IMR-90 (cell line): ENCODE measurements around the gene MAP7. TPM values are rescaled to one million over a fixed set of nuclear protein-coding genes. Genes with fewer than 3 reads are reported as not detected.

Experiments used
- ATAC-seq: fragments of 200-7000 bp; cut with Tn5 transposase; 2 replicates; pipeline ENCODE4 v1.9.1; 2020; ENCODE audit warnings: low read depth, mild to moderate bottlenecking, moderate library complexity
- BruUV-seq: library from RNA; stranded (reverse); fragments of 400-500 nt; replicated peaks from 2 replicates; lab custom pipeline; 2021; lab: Mats Ljungman, UMichigan
- CTCF ChIA-PET: fragments of 300-600 bp; formaldehyde crosslinking; extraction: SDS; loops from one replicate; lab custom pipeline; 2021; ENCODE audit warnings: antibody characterized with exemption; lab: Yijun Ruan, JAX
- POLR2A ChIA-PET: fragments of 300-600 bp; sonication (Branson Sonifier 250); formaldehyde crosslinking; loops from one replicate; lab custom pipeline; 2022; ENCODE audit warnings: antibody characterized with exemption; ENCODE audit not compliant: unreplicated experiment; lab: Charles Lee
- DNase-seq: peaks from one replicate; pipeline ENCODE4 v3.0.0; 2013
- H2AFZ ChIP-seq: replicated peaks from 2 replicates; pipeline ENCODE3; 2013; ENCODE audit warnings: low read length, mild to moderate bottlenecking; ENCODE audit not compliant: poor library complexity
- H2AK5ac ChIP-seq: 2 replicates; pipeline ENCODE4 v1.6.1; 2013; ENCODE audit warnings: low read depth, low read length, inconsistent platforms
- H2AK9ac ChIP-seq: replicated peaks from 2 replicates; pipeline ENCODE3; 2013; ENCODE audit warnings: mild to moderate bottlenecking, low read depth, low read length, moderate library complexity; ENCODE audit not compliant: poor library complexity
- H2BK120ac ChIP-seq: 2 replicates; pipeline ENCODE4 v1.6.1; 2013; ENCODE audit warnings: low read depth, low read length, inconsistent platforms
- H2BK15ac ChIP-seq: 3 replicates; pipeline ENCODE4 v1.6.1; 2013; ENCODE audit warnings: low read depth, low read length, inconsistent platforms
- H2BK20ac ChIP-seq: 2 replicates; pipeline ENCODE4 v1.6.1; 2013; ENCODE audit warnings: low read depth, mild to moderate bottlenecking, inconsistent platforms, low read length, moderate library complexity
- H2BK5ac ChIP-seq: 2 replicates; pipeline ENCODE4 v1.6.1; 2013; ENCODE audit warnings: mild to moderate bottlenecking, low read depth, low read length, inconsistent platforms; ENCODE audit not compliant: poor library complexity, severe bottlenecking
- H3K14ac ChIP-seq: replicated peaks from 2 replicates; pipeline ENCODE4 v1.6.1; 2013; ENCODE audit warnings: low read depth, low read length, inconsistent platforms
- H3K18ac ChIP-seq: 2 replicates; pipeline ENCODE4 v1.6.1; 2013; ENCODE audit warnings: low read depth, low read length, control low read depth
- H3K23ac ChIP-seq: 2 replicates; pipeline ENCODE4 v1.6.1; 2013; ENCODE audit warnings: low read depth, low read length, inconsistent platforms
- H3K27ac ChIP-seq: 2 replicates; pipeline ENCODE4 v1.5.1; 2013; ENCODE audit warnings: mild to moderate bottlenecking, control low read depth, low read length; ENCODE audit not compliant: insufficient read depth
- H3K27me3 ChIP-seq: 2 replicates; pipeline ENCODE4 v1.6.1; 2013; ENCODE audit warnings: low read length; ENCODE audit not compliant: control insufficient read depth, insufficient read depth
- H3K36me3 ChIP-seq: 2 replicates; pipeline ENCODE4 v1.6.1; 2013; ENCODE audit warnings: low read length, mixed read lengths; ENCODE audit not compliant: control insufficient read depth, insufficient read depth
- H3K4ac ChIP-seq: 2 replicates; pipeline ENCODE4 v1.6.1; 2013; ENCODE audit warnings: low read depth, low read length, inconsistent platforms
- H3K4me1 ChIP-seq: 2 replicates; pipeline ENCODE4 v1.6.1; 2013; ENCODE audit warnings: low read length, mixed read lengths; ENCODE audit not compliant: control insufficient read depth, insufficient read depth
- H3K4me2 ChIP-seq: 2 replicates; pipeline ENCODE4 v1.6.1; 2013; ENCODE audit warnings: low read depth, mild to moderate bottlenecking, control low read depth, low read length, moderate library complexity
- H3K4me3 ChIP-seq: 2 replicates; pipeline ENCODE4 v1.5.1; 2013; ENCODE audit warnings: low read depth, mild to moderate bottlenecking, control low read depth, low read length, moderate library complexity; ENCODE audit not compliant: insufficient read depth
- H3K56ac ChIP-seq: 2 replicates; pipeline ENCODE4 v1.6.1; 2013; ENCODE audit warnings: low read length, inconsistent platforms; ENCODE audit not compliant: insufficient read depth; ENCODE audit errors: extremely low read depth
- H3K79me1 ChIP-seq, 2 experiments: 2 replicates each; pipeline ENCODE4 v1.6.1; 2013; ENCODE audit warnings: low read length in 2 of 2, inconsistent platforms in 1 of 2, low read depth in 1 of 2
- H3K9ac ChIP-seq: 2 replicates; pipeline ENCODE4 v1.6.1; 2013; ENCODE audit warnings: low read depth, low read length, control low read depth
- H3K9me1 ChIP-seq: 2 replicates; pipeline ENCODE4 v1.6.1; 2013; ENCODE audit warnings: low read length, inconsistent platforms; ENCODE audit not compliant: insufficient read depth
- H3K9me3 ChIP-seq: 2 replicates; pipeline ENCODE4 v1.6.1; 2013; ENCODE audit warnings: low read length; ENCODE audit not compliant: control insufficient read depth, insufficient read depth
- H4K20me1 ChIP-seq: 2 replicates; pipeline ENCODE4 v1.6.1; 2013; ENCODE audit warnings: low read length, inconsistent platforms; ENCODE audit not compliant: insufficient read depth
- H4K5ac ChIP-seq: 2 replicates; pipeline ENCODE4 v1.6.1; 2013; ENCODE audit warnings: mild to moderate bottlenecking, low read depth, low read length, control low read depth
- H4K8ac ChIP-seq, 2 experiments: 2 replicates each; pipeline ENCODE4 v1.6.1; 2013; ENCODE audit warnings: low read depth in 2 of 2, low read length in 2 of 2, control low read depth in 1 of 2, inconsistent platforms in 1 of 2
- H4K91ac ChIP-seq: 2 replicates; pipeline ENCODE4 v1.6.1; 2013; ENCODE audit warnings: low read depth, low read length, inconsistent platforms; ENCODE audit not compliant: insufficient read depth
- CEBPB ChIP-seq: IDR thresholded peaks from 2 replicates; pipeline ENCODE4 v1.6.1; 2012; ENCODE audit warnings: low read depth, low read length, improper control_type of control experiment
- MAFK ChIP-seq: IDR thresholded peaks from 2 replicates; pipeline ENCODE4 v1.6.1; 2012; ENCODE audit warnings: low read depth, low read length, improper control_type of control experiment
- MAZ ChIP-seq: IDR thresholded peaks from 2 replicates; pipeline ENCODE4 v1.6.1; 2012; ENCODE audit warnings: low read depth, mild to moderate bottlenecking, low read length, improper control_type of control experiment, moderate library complexity, borderline replicate concordance
- MXI1 ChIP-seq: IDR thresholded peaks from 2 replicates; pipeline ENCODE4 v1.6.1; 2012; ENCODE audit warnings: low read depth, mild to moderate bottlenecking, low read length, moderate library complexity, borderline replicate concordance
- WGBS, 2 experiments: methylation state at CpG; one replicate each; pipeline versions ENCODE4 v1.1.5 to v1.1.7; 2013; ENCODE audit warnings: missing lambda C conversion rate in 2 of 2; ENCODE audit not compliant: insufficient read length in 1 of 2; ENCODE audit errors: extremely low coverage in 2 of 2; 5-methylcytosine and 5-hydroxymethylcytosine counted together
- dilution Hi-C: fragments of 300-500 bp; cut with HindIII; formaldehyde crosslinking; loops from one replicate; pipeline ENCODE4 v1.14.3; 2018; ENCODE audit warnings: low sequenced_read_pairs; ENCODE audit not compliant: unreplicated experiment
- in situ Hi-C: fragments of 300-500 bp; cut with MboI; formaldehyde crosslinking; loops from 3 replicates; pipeline ENCODE4 v1.14.3; 2019; ENCODE audit warnings: low sequenced_read_pairs, inconsistent platforms, mixed read lengths
- intact Hi-C: fragments of 100-400 bp; cut with micrococcal nuclease; formaldehyde crosslinking; loops from 2 replicates; pipeline ENCODE4 v1.10.0; 2022
- polyA plus RNA-seq, 3 experiments: library from polyadenylated mRNA; depleted of rRNA; stranded (reverse); fragments of >200 nt; gene quantifications; 2 replicates each; pipeline ENCODE4 v1.2.3, GENCODE V29; 2012; ENCODE audit warnings: low replicate concordance in 1 of 3
- total RNA-seq: library from RNA; depleted of rRNA; stranded (reverse); fragments of >200 nt; gene quantifications from 2 replicates; pipeline ENCODE4 v1.2.3, GENCODE V29; 2012
- TF ChIP-seq, protein P1 (sequence below): fragments of 150-350 bp; IDR thresholded peaks from 2 replicates; pipeline ENCODE4 v1.6.1; 2016; ENCODE audit warnings: low read depth, mild to moderate bottlenecking, low read length, moderate library complexity, borderline replicate concordance

Gene MAP7
- total and polyA plus RNA-seq, 2 of the 4 experiments (the other 2 are of a cell fraction): 0.19 to 0.36 TPM

DNA sequence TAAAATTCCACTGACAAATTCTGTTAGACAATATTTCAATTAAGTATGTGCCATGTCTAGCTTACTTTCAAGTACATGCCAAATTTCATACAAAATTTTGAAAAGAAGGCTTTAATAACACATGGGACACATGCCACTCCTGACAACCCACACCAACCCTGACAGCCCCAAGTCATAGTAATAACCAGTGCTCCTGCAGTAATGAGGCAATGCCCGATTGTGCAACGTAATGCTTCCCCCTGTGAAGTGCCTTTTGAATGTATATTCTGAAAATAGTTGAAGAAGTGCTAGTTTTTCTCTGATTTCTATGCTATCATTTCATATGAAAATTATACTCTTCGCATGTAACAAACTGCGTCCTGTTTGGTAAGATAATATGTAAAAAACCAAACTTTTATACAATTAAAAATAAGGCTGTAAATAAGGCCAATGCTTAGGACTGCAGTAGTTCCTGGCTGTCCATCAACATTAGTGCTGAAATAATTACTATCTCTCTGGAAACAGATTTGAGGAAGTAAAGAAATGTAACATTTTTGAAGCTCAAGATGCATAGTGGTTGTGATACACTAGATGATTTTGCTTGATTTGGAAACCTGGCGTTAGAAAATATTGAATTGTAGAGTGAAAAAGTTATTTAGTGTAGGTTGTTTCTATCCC is 134.7 kb downstream of the MAP7 start:
- no peak overlapping the region for H3K9ac ChIP-seq
- no peak overlapping the region for H2BK120ac ChIP-seq
- H2AK9ac ChIP-seq: no peak overlapping the region
- H3K4me2 ChIP-seq: no peak overlapping the region
- no peaks in the 10 kb centered on the region for H3K36me3 ChIP-seq
- H2BK20ac ChIP-seq: no peak overlapping the region
- H3K79me1 ChIP-seq: no peaks in the 10 kb centered on the region
- H2BK5ac ChIP-seq: no peak overlapping the region
- H4K8ac ChIP-seq: no peak overlapping the region
- no CpG with 5 or more reads among the region's 5 CpGs for WGBS, 2 experiments
- in situ Hi-C loops (no loop called here), intact Hi-C loops (loop anchor here (5.0 kb wide), 1 partner anchor 62 kb away; no protein-coding TSS in a partner anchor), dilution Hi-C loops (no loop called here)
- TF ChIP-seq MXI1: no peak
- TF ChIP-seq CEBPB: peak; percentile 82
- TF ChIP-seq MAFK: no peak
- TF ChIP-seq, protein P1, sequence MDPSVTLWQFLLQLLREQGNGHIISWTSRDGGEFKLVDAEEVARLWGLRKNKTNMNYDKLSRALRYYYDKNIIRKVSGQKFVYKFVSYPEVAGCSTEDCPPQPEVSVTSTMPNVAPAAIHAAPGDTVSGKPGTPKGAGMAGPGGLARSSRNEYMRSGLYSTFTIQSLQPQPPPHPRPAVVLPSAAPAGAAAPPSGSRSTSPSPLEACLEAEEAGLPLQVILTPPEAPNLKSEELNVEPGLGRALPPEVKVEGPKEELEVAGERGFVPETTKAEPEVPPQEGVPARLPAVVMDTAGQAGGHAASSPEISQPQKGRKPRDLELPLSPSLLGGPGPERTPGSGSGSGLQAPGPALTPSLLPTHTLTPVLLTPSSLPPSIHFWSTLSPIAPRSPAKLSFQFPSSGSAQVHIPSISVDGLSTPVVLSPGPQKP: no peak
- no peak for TF ChIP-seq MAZ
- H3K9me3 ChIP-seq: no peaks in the 10 kb centered on the region
- CTCF ChIA-PET: interaction anchor here (0.6 kb wide), 1 partner anchor 152 kb away, joined by 3 read pairs; no protein-coding TSS in a partner anchor
- POLR2A ChIA-PET: no interaction called here
- DNase-seq: peak; percentile 11
- no peaks in the 10 kb centered on the region for H3K27me3 ChIP-seq
- no peak overlapping the region for H3K4me3 ChIP-seq
- H4K5ac ChIP-seq: no peak overlapping the region
- ATAC-seq: no peak; the same call in 1 of the 2 replicates
- no peak overlapping the region for H2AFZ ChIP-seq
- no peak overlapping the region for H2AK5ac ChIP-seq
- no peak overlapping the region for H3K4ac ChIP-seq
- no peak overlapping the region for H3K18ac ChIP-seq
- no peak overlapping the region for H3K23ac ChIP-seq
- peaks cover 3% of the 10 kb centered on the region; the same call in 1 of the 2 replicates for H3K4me1 ChIP-seq
- no peak overlapping the region for H2BK15ac ChIP-seq
- no peak overlapping the region for H4K91ac ChIP-seq
- no peak overlapping the region for H3K14ac ChIP-seq
- no peak overlapping the region for H3K56ac ChIP-seq
- no peak overlapping the region for H3K27ac ChIP-seq
- BruUV-seq: no TSS peak
- no peaks in the 10 kb centered on the region for H4K20me1 ChIP-seq
- H3K9me1 ChIP-seq: no peaks in the 10 kb centered on the region
